ENCODE results near the gene PKP4. TPM values are rescaled to one million over a fixed set of nuclear protein-coding genes. Genes with fewer than 3 reads are reported as not detected.

PKP4 gene
- total RNA-seq, 1 experiment from 2014 or later: 55.2 TPM

- intact Hi-C loops (cut with micrococcal nuclease): no loop called here
- BruUV-seq (replicated peaks): no TSS peak
- Histone ChIP-seq H3K27me3 (ENCODE audit: insufficient read depth, low read length) (no peaks in the 10 kb centered on the region), H3K9ac (ENCODE audit: low read length) (no peak overlapping the region), H3K79me2 (ENCODE audit: insufficient read depth, low read length) (no peaks in the 10 kb centered on the region), H3K4me1 (ENCODE audit: control insufficient read depth in 1 of 2, insufficient read depth in 2 of 2, low read length in 2 of 2) (peaks cover 0 to 7% of the 10 kb centered on the region in 2 experiments; a peak in 2 of 4 replicates), H4K20me1 (ENCODE audit: insufficient read depth) (no peaks in the 10 kb centered on the region), H3K27ac (ENCODE audit: low read depth, low read length) (no peak overlapping the region), H3K4me3 (replicated peaks in 1 of 2; ENCODE audit: low read depth in 1 of 2, low read length in 2 of 2) (no peak overlapping the region), H3K36me3 (ENCODE audit: control insufficient read depth in 1 of 2, insufficient read depth in 2 of 2, low read length in 2 of 2) (peaks cover 0 to 11% of the 10 kb centered on the region in 2 experiments; a peak in 2 of 4 replicates), H3K9me2 (ENCODE audit: insufficient read depth) (no peaks in the 10 kb centered on the region), H2AFZ (ENCODE audit: low read depth, low read length, poor library complexity, severe bottlenecking) (no peak overlapping the region), H3K4me2 (ENCODE audit: low read length) (no peak overlapping the region), H3K9me3 (ENCODE audit: control insufficient read depth in 1 of 2, insufficient read depth in 1 of 2, low read depth in 1 of 2, low read length in 2 of 2) (no peaks in the 10 kb centered on the region)
- POLR2A ChIA-PET: no interaction called here
- TF ChIP-seq EZH2phosphoT487 (IDR thresholded peaks at IDR 0.05; ENCODE audit: borderline replicate concordance) (no peak), SP1 (IDR thresholded peaks at IDR 0.05; ENCODE audit: low read depth) (no peak), ATF3 (IDR thresholded peaks at IDR 0.05) (no peak), CBX3 (IDR thresholded peaks at IDR 0.05; ENCODE audit: low read depth) (no peak), EZH2 (IDR thresholded peaks at IDR 0.05) (no peak), FOSL1 (IDR thresholded peaks at IDR 0.05; ENCODE audit: low read depth) (no peak), TCF7L2 (IDR thresholded peaks at IDR 0.05; ENCODE audit: borderline replicate concordance, extremely low read depth, insufficient read depth, insufficient read length) (no peak)
- no peak for ATAC-seq
- CTCF ChIA-PET: no interaction called here
- DNase-seq (ENCODE audit: low read depth, low spot score): no peak
- RAD21 ChIA-PET (ENCODE audit: low non-redundant PET in 1 of 2, low total read pairs in 2 of 2, uncharacterized antibody in 2 of 2, unreplicated experiment in 2 of 2): no interaction called here
These were observed 167.4 kb downstream of the PKP4 start for GRCh38 chr2:158624071-158624667.

- ChIA-PET POLR2A (no interaction called here), RAD21 (ENCODE audit: low non-redundant PET in 1 of 2, low total read pairs in 2 of 2, uncharacterized antibody in 2 of 2, unreplicated experiment in 2 of 2) (no interaction called here), CTCF (no interaction called here)
- Histone ChIP-seq H3K9me3 (ENCODE audit: control insufficient read depth in 1 of 2, insufficient read depth in 1 of 2, low read depth in 1 of 2, low read length in 2 of 2) (no peaks in the 10 kb centered on the region), H3K36me3 (ENCODE audit: control insufficient read depth in 1 of 2, insufficient read depth in 2 of 2, low read length in 2 of 2) (peaks cover 0 to 11% of the 10 kb centered on the region in 2 experiments; a peak in 2 of 4 replicates), H2AFZ (ENCODE audit: low read depth, low read length, poor library complexity, severe bottlenecking) (no peak overlapping the region), H3K79me2 (ENCODE audit: insufficient read depth, low read length) (no peaks in the 10 kb centered on the region), H3K4me2 (ENCODE audit: low read length) (no peak overlapping the region), H3K27ac (ENCODE audit: low read depth, low read length) (no peak overlapping the region), H3K27me3 (ENCODE audit: insufficient read depth, low read length) (no peaks in the 10 kb centered on the region), H3K9ac (ENCODE audit: low read length) (no peak overlapping the region), H3K9me2 (ENCODE audit: insufficient read depth) (no peaks in the 10 kb centered on the region), H3K4me1 (ENCODE audit: control insufficient read depth in 1 of 2, insufficient read depth in 2 of 2, low read length in 2 of 2) (no peaks in the 10 kb centered on the region), H3K4me3 (replicated peaks in 1 of 2; ENCODE audit: low read depth in 1 of 2, low read length in 2 of 2) (no peak overlapping the region), H4K20me1 (ENCODE audit: insufficient read depth) (no peaks in the 10 kb centered on the region)
- intact Hi-C loops (cut with micrococcal nuclease): no loop called here
- TF ChIP-seq ATF3 (IDR thresholded peaks at IDR 0.05): no peak
- TF ChIP-seq YY1 (IDR thresholded peaks at IDR 0.05; ENCODE audit: extremely low read depth, insufficient replicate concordance, low read depth, low read length): no peak
- TF ChIP-seq CTCF (IDR thresholded peaks at IDR 0.05 in 2 of 3, conservative IDR thresholded peaks at IDR 0.05 in 1 of 3; ENCODE audit: borderline replicate concordance in 1 of 3, insufficient read depth in 1 of 3, low read depth in 2 of 3, low read length in 2 of 3): no peak
- TF ChIP-seq TCF7L2 (IDR thresholded peaks at IDR 0.05; ENCODE audit: borderline replicate concordance, extremely low read depth, insufficient read depth, insufficient read length): no peak
- TF ChIP-seq ELF1 (IDR thresholded peaks at IDR 0.05; ENCODE audit: borderline replicate concordance, low read depth): no peak
- TF ChIP-seq EZH2 (IDR thresholded peaks at IDR 0.05): no peak
- no peak for TF ChIP-seq ZNF274 (IDR thresholded peaks at IDR 0.05; ENCODE audit: low read depth, low read length)
- TF ChIP-seq POLR2AphosphoS5 (IDR thresholded peaks at IDR 0.05; ENCODE audit: low read depth, low read length): no peak
- no peak for TF ChIP-seq SIN3A (IDR thresholded peaks at IDR 0.05; ENCODE audit: low read depth)
- TF ChIP-seq MAX (IDR thresholded peaks at IDR 0.05): no peak
- TF ChIP-seq CEBPB (IDR thresholded peaks at IDR 0.05; ENCODE audit: low read depth): no peak
- TF ChIP-seq SRF (IDR thresholded peaks at IDR 0.05; ENCODE audit: low read depth): no peak
- no peak for TF ChIP-seq RAD21 (IDR thresholded peaks at IDR 0.05; ENCODE audit: low read depth)
- TF ChIP-seq ZFX (IDR thresholded peaks at IDR 0.05): no peak
- no peak for TF ChIP-seq POLR2A (IDR thresholded peaks at IDR 0.05; ENCODE audit: borderline replicate concordance, extremely low read depth, insufficient read depth, insufficient read length)
- no peak for TF ChIP-seq SP1 (IDR thresholded peaks at IDR 0.05; ENCODE audit: low read depth)
- no peak for TF ChIP-seq FOSL1 (IDR thresholded peaks at IDR 0.05; ENCODE audit: low read depth)
- TF ChIP-seq JUND (IDR thresholded peaks at IDR 0.05): no peak
- TF ChIP-seq EGR1 (IDR thresholded peaks at IDR 0.05; ENCODE audit: low read depth): no peak
- DNase-seq (ENCODE audit: low read depth, low spot score): no peak
- ATAC-seq: no peak
- no TSS peak for BruUV-seq (replicated peaks)
These were observed 168.2 kb downstream of the PKP4 start for GRCh38 chr2:158624961-158625360.

All from HCT116 (cell line).